Adipose tissue (tissue), 3 donors: ENCODE results near the gene RABGAP1L. TPM values are rescaled to one million over a fixed set of nuclear protein-coding genes. Genes with fewer than 3 reads are reported as not detected.
"Not testable (repeated sequence)": the region's sequence is repeated elsewhere in the genome, so short reads cannot be mapped to it uniquely, and the experiment has no call there.

Experiments
- H3K27ac ChIP-seq: one replicate; pipeline ENCODE4 v1.5.1; 2013; ENCODE audit warnings: low read depth, low read length
- WGBS, 3 donors: extraction: QIAGEN DNeasy Blood & Tissue Kit; methylation state at CpG; one replicate each; pipeline ENCODE4 v1.1.7; 2013; 5-methylcytosine and 5-hydroxymethylcytosine counted together
- polyA plus RNA-seq, 3 donors: library from polyadenylated mRNA; stranded (reverse); fragments of 200-250 nt; gene quantifications; one replicate each; pipeline ENCODE4 v1.2.3, GENCODE V29; 2013
- donor health status: healthy with polysubstance abuse.
- donor health status: Bipolar disorder and iron deficiency.
- donor health status: healthy.

The RABGAP1L gene
- polyA plus RNA-seq, 3 donors = 7.6 to 13.5 (median 10.3) TPM

DNA sequence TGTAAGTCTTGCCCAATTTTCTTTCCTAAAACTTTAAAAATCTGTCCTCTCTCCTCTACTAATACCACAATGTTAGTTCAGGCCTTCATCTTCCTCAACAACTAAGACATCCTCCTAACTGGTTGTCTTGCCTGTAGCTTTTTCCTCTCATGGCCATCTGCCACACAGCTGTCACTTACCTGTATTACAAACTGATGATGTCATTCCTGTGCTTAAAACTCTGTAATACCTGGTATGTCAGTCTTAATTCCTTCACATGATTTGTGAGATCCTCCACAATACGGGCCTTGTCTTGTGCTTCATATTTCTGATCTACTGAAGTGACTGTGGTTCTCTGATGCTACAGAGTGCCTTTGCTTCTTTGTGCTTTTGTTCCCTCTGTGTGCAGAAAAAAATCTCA is 854.1 kb downstream of the RABGAP1L start:
- 59 to 93% (median 79%) methylated on average over 1 of the region's 1 CpG for WGBS, 3 donors
- H3K27ac ChIP-seq = no peak overlapping the region

DNA sequence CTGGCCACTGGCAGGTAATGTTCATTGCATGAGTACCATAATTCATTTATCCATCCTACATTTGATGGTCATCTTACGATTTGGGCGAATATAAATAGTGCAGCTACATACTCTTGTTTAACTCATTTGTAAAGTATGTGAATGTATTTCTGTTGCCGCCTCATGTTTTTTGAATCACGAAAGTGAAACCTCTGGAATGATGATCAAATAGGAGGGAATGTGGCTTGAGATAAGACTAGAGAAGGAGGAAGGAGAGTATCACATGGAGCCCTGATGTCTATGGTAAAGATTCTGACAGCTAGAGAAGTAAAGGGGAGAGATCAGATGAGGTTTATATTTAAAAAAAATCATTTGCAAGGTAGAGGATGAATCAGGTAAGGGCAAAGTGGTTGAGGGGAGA is 855.9 kb downstream of the RABGAP1L start:
- WGBS, 3 donors = 85 to 92% (median 89%) methylated on average over 4 of the region's 4 CpGs
- H3K27ac ChIP-seq = no peak overlapping the region

DNA sequence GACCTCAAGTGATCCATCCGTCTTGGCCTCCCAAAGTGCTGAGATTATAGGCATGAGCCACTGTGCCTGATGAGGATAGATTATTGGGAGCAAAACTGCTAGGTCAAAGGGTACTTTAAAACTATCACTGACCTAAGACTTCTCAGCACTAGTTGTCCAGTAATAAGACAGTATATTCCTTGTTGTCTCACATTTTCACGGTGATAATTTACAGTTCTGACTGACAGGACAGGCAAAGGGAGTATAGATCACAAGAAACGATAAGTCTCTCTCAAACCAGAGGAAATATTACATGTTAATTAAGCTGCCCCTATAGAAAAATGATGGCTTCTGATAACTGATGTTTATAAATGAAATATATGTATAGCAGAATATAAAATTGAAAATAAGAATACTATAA is 860.2 kb downstream of the RABGAP1L start:
- H3K27ac ChIP-seq = no peak overlapping the region
- 87 to 91% (median 88%) methylated on average over 3 of the region's 3 CpGs for WGBS, 3 donors

DNA sequence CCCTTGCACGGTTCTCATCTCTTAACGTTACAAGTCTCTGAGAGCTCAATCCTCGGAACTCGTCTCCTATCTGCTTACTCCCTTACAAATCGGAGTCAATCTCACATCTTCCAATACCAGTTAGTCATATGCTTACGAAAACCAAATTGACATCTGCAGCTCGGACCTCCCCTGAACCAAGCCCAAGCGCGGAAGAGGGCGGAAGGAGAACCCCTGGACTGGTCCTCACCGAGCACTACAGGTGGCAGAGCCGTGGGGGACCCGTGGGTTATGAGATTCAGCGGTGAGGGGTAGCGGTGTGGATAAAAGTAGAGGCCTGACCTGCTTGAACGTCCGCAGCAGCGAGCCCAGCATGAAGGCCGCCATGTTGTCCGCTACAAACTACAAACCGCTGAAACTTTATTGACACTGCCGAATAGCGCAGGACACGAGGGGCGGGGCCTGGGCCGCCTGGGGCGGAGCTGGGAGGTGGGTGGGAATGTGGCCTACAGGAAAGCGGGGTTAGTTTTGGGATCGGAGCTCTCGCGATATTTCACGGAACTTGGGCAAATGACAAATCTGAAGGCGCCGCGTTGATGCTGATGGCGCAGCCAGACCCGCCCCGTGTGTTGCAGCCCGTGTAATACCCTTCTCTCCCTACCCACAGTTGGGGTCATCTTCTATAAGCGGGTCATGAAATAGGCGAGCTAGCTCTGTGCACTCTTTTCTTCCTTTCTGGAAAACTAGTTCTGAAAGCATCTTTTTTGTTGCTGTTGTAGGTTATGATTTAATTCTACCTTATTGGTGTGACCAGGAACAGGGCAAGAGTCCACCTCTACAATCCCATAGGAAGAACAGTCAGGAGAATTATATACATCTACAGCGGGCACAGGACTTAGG is 864.0 kb downstream of the RABGAP1L start, which contains the start of gene MRPS14:
TSS of gene MRPS14 (minus strand) at position 383 of the 879 bp plus-strand sequence. CDS start at position 366, 17 bp downstream.
- WGBS, 3 donors = 3% methylated on average over 42 of the region's 42 CpGs
- no peak within 1 kb of the TSS for H3K27ac ChIP-seq

DNA sequence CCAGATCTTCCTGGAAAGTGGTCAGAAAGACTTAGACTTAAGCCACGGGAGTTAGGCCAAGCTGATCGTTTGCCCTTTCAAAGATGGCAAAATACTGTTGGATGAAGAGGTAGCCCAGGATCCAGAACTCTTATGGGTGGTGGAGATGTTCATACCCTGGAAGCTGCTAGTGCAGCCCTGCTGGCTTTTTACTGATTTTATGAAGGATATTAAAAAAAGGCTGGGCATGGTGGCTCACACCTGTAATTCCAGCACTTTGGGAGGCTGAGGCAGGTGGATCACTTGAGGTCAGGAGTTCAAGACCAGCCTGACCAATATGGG is 864.6 kb downstream of the RABGAP1L start:
- not testable (repeated sequence) for H3K27ac ChIP-seq
- 93 to 96% (median 93%) methylated on average over 2 of the region's 2 CpGs for WGBS, 3 donors

DNA sequence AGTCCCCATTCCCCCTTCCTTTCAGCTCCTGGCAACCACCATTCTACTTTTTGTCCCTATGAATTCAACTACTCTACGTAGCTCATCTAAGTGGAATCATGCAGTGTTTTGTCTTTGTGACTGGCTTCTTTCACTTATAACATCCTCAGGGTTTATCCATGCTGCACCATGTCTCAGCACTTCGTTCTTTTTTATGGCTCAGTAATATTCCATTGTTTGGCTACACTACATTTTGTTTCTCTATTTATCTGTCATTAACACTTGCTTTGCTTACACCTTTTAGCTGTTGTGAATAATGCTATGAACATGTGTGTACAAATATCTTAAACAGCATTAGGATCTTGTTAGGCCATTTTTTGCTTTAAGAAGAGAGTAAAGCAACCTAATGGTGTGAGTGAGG is 865.5 kb downstream of the RABGAP1L start:
- no peak overlapping the region for H3K27ac ChIP-seq
- WGBS, 3 donors = 94 to 99% (median 97%) methylated on average over 2 of the region's 2 CpGs

DNA sequence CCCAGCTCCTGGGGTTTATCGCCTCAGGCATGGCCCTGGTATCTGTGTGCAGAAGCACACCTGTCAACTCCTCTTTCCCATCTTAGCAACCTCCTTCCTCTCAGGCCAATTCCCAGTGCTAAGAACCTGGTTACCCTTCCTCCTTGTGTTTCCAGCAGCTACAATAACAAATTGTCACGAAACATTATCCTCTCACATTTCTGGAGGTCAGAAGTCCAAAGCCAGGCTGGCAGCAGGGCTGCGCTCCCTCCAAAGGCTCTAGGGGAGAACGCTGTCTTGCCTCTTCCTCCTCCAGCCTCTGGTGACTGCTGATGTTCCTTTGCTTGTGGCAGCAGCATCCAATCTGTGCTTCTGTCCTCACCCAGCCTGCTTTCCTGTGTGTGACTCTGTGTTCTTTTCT is 874.6 kb downstream of the RABGAP1L start:
- 78 to 94% (median 88%) methylated on average over 4 of the region's 4 CpGs for WGBS, 3 donors
- no peak overlapping the region for H3K27ac ChIP-seq

DNA sequence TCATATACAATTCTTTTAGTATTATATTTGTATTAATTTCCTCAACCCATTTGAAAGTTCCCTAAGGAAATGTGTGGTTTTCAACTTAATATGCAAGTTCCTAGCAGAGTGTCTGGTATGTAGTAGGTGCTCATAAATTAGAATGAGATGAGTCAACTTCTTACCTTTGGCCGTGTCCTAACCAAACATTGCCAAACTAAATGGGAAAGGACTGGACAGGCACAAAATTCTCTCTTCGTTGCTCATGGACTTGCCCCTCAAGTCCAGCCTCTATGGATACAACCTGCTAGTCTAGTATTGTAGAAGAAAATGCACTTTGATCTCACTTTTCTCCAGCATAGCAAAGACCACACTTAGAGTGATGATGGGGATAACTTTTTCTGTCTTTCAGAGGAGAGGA is 875.5 kb downstream of the RABGAP1L start:
- 66 to 82% (median 72%) methylated on average over 2 of the region's 2 CpGs for WGBS, 3 donors
- no peak overlapping the region for H3K27ac ChIP-seq

DNA sequence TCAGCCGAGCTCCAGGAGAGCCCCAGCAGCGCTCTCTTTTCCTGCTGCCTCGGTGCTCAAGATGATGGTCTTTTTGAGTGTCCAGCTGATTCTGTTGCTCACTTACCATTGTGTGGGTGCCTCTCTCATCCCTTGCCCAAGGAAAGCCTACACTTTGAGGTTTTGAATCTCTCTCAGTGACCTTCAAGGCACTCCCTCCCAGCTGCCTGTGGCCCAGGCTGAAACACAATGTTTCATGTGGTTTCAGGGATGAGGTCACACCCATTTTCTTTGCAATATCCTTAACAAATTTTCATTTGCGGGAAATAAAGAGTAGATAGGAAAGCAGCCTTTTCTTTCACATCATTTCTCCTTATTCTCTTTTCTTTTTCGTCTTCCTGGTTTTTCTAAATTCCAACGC is 876.5 kb downstream of the RABGAP1L start:
- 81 to 90% (median 85%) methylated on average over 6 of the region's 6 CpGs for WGBS, 3 donors
- H3K27ac ChIP-seq = no peak overlapping the region

DNA sequence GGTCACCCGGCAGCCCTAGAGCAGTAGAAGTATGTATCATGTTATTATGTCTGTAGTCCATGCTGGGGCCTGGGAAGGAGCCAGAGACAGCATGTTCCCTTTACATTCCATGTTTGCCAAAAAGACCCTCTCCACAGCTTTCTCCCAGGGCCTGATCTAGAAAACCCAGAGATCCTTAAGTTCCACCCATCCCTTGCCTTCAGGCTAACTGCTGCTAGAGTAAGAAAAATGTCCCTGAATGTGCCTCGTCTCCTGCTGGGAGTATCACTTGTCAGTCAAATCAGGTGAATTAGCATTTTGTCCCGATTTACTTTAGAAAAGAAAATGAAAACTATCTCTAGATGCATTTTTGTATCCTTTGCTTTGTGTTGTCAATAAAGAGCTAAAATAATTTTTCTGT is 877.2 kb downstream of the RABGAP1L start:
- WGBS, 3 donors = 48 to 77% (median 70%) methylated on average over 3 of the region's 3 CpGs
- no peak overlapping the region for H3K27ac ChIP-seq

DNA sequence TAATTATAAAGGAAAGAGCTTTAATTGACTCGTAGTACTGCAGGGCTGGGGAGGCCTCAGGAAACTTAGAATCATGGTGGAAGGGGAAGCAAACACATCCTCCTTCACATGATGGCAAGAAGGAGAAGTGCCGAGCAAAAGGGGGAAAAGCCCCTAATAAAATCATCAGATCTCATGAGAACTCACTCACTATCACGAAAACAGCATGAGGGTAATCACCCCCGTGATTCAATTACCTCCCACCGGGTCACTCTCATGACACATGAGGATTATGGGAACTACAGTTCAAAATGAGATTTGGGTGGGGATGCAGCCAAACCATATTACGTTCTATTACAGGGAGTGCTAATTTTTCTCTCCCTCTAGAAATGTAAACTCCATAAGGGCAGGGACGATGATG is 878.1 kb downstream of the RABGAP1L start:
- no peak overlapping the region for H3K27ac ChIP-seq
- 54 to 67% (median 61%) methylated on average over 7 of the region's 7 CpGs for WGBS, 3 donors

DNA sequence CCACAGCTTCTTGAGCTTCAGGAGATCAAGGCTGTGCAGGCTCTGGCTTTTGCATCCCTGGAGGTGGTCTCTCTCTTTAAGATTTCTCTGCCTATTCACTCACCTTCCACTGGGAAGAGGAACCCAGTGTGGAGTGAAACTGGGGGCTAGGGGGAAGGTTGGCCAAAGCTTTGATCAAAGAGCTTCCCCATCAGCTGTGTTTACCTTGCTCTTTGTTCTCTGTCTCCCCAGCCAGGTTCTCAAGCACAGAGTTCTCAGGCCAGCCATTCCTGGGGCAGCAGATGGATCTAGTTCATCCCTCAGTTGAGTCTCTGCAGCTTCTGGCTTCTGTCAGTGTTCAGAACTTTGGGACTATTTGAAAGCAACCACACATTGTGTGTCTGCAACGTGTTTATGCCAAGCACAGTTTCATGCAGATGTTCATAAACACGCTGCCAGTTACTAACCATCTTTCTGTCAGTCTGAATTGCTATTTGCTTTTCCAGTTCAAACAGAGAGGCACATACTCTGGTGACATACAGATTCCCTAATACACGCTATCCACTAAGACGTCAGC is 881.1 kb downstream of the RABGAP1L start:
- no peak overlapping the region for H3K27ac ChIP-seq
- 53 to 78% (median 69%) methylated on average over 4 of the region's 4 CpGs for WGBS, 3 donors

DNA sequence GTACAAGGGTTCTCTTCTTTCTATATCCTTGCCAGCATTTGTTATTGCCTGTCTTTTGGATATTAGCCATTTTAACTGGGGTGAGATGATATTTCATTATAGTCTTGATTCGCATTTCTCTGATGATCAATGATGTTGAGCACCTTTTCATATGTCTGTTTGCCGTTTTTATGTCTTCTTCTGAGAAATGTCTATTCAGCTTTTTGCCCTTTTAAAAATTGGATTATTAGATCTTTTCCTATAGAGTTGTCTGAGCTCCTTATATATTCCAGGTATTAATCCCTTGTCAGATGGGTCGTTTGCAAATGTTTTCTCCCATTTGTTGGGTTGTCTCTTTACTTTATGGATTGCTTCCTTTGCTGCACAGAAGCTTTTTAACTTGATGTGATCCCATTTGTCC is 883.3 kb downstream of the RABGAP1L start:
- H3K27ac ChIP-seq = no peak overlapping the region
- WGBS, 3 donors = 57 to 73% (median 72%) methylated on average over 3 of the region's 3 CpGs

DNA sequence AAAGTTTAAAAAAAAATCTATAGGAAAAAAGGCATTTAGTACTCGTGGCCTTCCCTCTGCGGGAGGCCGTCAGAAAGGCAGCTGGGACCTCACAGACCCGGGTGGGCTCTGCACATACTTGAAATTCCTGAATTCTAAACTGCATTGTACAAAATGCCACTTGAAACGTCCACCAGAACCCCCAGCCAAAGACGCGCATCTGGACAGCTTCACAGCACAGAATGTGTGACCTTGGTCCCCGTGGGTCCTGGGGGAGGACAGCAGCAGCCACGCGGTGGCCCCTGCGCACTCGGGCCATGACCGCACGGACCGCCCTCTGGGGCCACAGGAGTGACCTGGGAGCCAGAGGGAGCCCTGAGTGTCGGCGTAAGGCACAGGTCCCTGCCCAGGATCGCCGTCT is 884.5 kb downstream of the RABGAP1L start:
- WGBS, 3 donors = 40 to 68% (median 49%) methylated on average over 19 of the region's 19 CpGs
- no peak overlapping the region for H3K27ac ChIP-seq

DNA sequence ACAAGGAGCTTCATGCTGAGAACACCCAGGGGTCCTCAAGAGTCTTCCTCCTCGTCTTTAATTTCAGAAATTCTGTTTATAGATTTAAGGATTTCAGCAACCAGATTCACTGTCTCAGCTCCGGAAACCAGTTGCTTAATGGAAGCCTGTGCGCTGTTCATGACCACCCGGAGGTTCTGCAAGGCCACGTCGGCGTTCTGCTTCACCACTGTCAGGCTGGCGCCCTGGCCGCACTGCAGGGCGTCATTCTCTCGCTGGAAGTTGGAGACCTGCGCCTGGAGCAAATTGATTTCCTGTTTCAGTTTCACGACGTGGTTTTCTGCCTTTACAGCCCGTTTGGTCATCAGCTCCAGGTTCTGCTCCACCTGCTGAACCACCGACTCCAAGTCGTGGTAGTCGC is 885.3 kb downstream of the RABGAP1L start:
- H3K27ac ChIP-seq = not testable (repeated sequence)
- 86 to 89% (median 88%) methylated on average over 18 of the region's 18 CpGs for WGBS, 3 donors

Other genes with a start within 250 kb of the RABGAP1L start
- gene SERPINC1, start 242.2 kb upstream of the RABGAP1L start, polyA plus RNA-seq = under 1 TPM in 2 of 3 donors, not detected in 1; 0.04 to 0.09 TPM
- 10 to 100 TPM in 1 of 3 donors, 1 to 10 TPM in 2; 1.8 to 13.9 (median 3.8) TPM for gene RC3H1, start 137.2 kb upstream of the RABGAP1L start, polyA plus RNA-seq